Neural progenitor cell (in vitro differentiated cells): ENCODE results near the gene SRP72.

ENCODE experiments used
- CTCF ChIP-seq: fragments of 200-600 bp; sonication (generic); IDR thresholded peaks from 2 replicates; pipeline ENCODE4 v1.5.1; 2017; ENCODE audit warnings: antibody characterized with exemption, mild to moderate bottlenecking
- EZH2 ChIP-seq: fragments of 200-600 bp; sonication (generic); IDR thresholded peaks from 2 replicates; pipeline ENCODE4 v1.6.1; 2017; ENCODE audit warnings: antibody characterized with exemption, mild to moderate bottlenecking, moderate library complexity
- EZH2phosphoT487 ChIP-seq: fragments of 200-600 bp; sonication (generic); IDR thresholded peaks from 2 replicates; pipeline ENCODE4 v1.6.1; 2017; ENCODE audit warnings: antibody characterized with exemption

GRCh38 chr4:56448301-56448700 lies 19.1 kb upstream of the SRP72 start:
- no peak for TF ChIP-seq EZH2
- TF ChIP-seq CTCF: no peak
- no peak for TF ChIP-seq EZH2phosphoT487
